Kidney epithelial cell (primary cell): ENCODE data around the gene AP5B1. TPM values are rescaled to one million over a fixed set of nuclear protein-coding genes. Genes with fewer than 3 reads are reported as not detected.

Source experiments
- DNase-seq: peaks from one replicate; pipeline ENCODE4 v3.0.0-alpha.2; 2010; ENCODE audit warnings: low read depth
- H3K27me3 ChIP-seq: 2 replicates; pipeline ENCODE4 v1.6.0; 2011; ENCODE audit warnings: low read length; ENCODE audit not compliant: control insufficient read depth, insufficient read depth
- H3K36me3 ChIP-seq: 2 replicates; pipeline ENCODE4 v1.5.1; 2011; ENCODE audit warnings: low read length; ENCODE audit not compliant: control insufficient read depth, insufficient read depth
- H3K4me3 ChIP-seq: 2 replicates; pipeline ENCODE4 v1.5.1; 2011; ENCODE audit warnings: low read depth, mild to moderate bottlenecking, control low read depth, low read length
- CTCF ChIP-seq: IDR thresholded peaks from 2 replicates; pipeline ENCODE4 v1.5.1; 2011; ENCODE audit warnings: mild to moderate bottlenecking, moderate library complexity, low read length, control low read depth, inconsistent platforms; ENCODE audit not compliant: insufficient read depth, poor library complexity, severe bottlenecking
- total RNA-seq: library from RNA; depleted of rRNA; stranded (reverse); fragments of >200 nt; gene quantifications from 2 replicates; pipeline ENCODE4 v1.2.3, GENCODE V29; 2015

Gene AP5B1
- total RNA-seq, 1 donor from 2014 or later, result 21.7 TPM

- no peak for TF ChIP-seq CTCF
- no peaks in the 10 kb centered on the region for H3K27me3 ChIP-seq
- no peaks in the 10 kb centered on the region for H3K36me3 ChIP-seq
- no peak overlapping the region for H3K4me3 ChIP-seq
- no peak for DNase-seq
Observed at GRCh38 chr11:65727865-65728264, 52.9 kb downstream of the AP5B1 start.

GRCh38 chr11:65726660-65727059 is 54.1 kb downstream of the AP5B1 start:
- DNase-seq, result no peak

More at GRCh38 chr11:65726660-65727059, 54.1 kb downstream of the AP5B1 start:
- H3K27me3 ChIP-seq, result no peaks in the 10 kb centered on the region
- no peak overlapping the region for H3K4me3 ChIP-seq
- H3K36me3 ChIP-seq, result no peaks in the 10 kb centered on the region
- no peak for TF ChIP-seq CTCF

Other genes starting within 250 kb of the AP5B1 start
- gene LTBP3, start 222.6 kb downstream of the AP5B1 start, total RNA-seq, result 116 and 122 TPM in 2 replicates
- gene ZNRD2, start 210.5 kb downstream of the AP5B1 start, total RNA-seq, result 67.3 and 91.6 TPM in 2 replicates
- 63.9 and 68.5 TPM in 2 replicates for gene FAM89B, start 208.4 kb downstream of the AP5B1 start, total RNA-seq
- gene EHBP1L1, start 204.9 kb downstream of the AP5B1 start, total RNA-seq, result 19.5 and 20.9 TPM in 2 replicates
- gene KCNK7, start 185.2 kb downstream of the AP5B1 start, total RNA-seq, result not detected in 2 replicates
- 58.3 and 60.8 TPM in 2 replicates for gene MAP3K11, start 166.8 kb downstream of the AP5B1 start, total RNA-seq
- gene PCNX3, start 165.2 kb downstream of the AP5B1 start, total RNA-seq, result 61.9 and 71.2 TPM in 2 replicates
- 19.6 and 25.8 TPM in 2 replicates for gene SIPA1, start 142.9 kb downstream of the AP5B1 start, total RNA-seq
- 64.3 and 103 TPM in 2 replicates for gene RELA, start 118.1 kb downstream of the AP5B1 start, total RNA-seq
- 65.5 and 73.3 TPM in 2 replicates for gene KAT5, start 68.7 kb downstream of the AP5B1 start, total RNA-seq
- 43.1 and 50.1 TPM in 2 replicates for gene RNASEH2C, start 60.2 kb downstream of the AP5B1 start, total RNA-seq
- 15.8 and 17.8 TPM in 2 replicates for gene OVOL1, start 6.1 kb upstream of the AP5B1 start, total RNA-seq
- gene SNX32, start 53.0 kb upstream of the AP5B1 start, total RNA-seq, result 1.4 and 1.9 TPM in 2 replicates
- 1,640 and 1,825 TPM in 2 replicates for gene CFL1, start 77.2 kb upstream of the AP5B1 start, total RNA-seq
- 63.6 and 77.5 TPM in 2 replicates for gene MUS81, start 79.5 kb upstream of the AP5B1 start, total RNA-seq
- 54.1 and 62.0 TPM in 2 replicates for gene EFEMP2, start 91.8 kb upstream of the AP5B1 start, total RNA-seq
- not detected in 2 replicates for gene CTSW, start 98.9 kb upstream of the AP5B1 start, total RNA-seq
- 142 and 144 TPM in 2 replicates for gene FIBP, start 107.5 kb upstream of the AP5B1 start, total RNA-seq
- 48.9 and 58.9 TPM in 2 replicates for gene CCDC85B, start 109.7 kb upstream of the AP5B1 start, total RNA-seq
- 44.2 and 46.5 TPM in 2 replicates for gene FOSL1, start 119.4 kb upstream of the AP5B1 start, total RNA-seq
- gene C11orf68, start 138.1 kb upstream of the AP5B1 start, total RNA-seq, result 19.7 and 19.9 TPM in 2 replicates
- gene DRAP1, start 138.4 kb upstream of the AP5B1 start, total RNA-seq, result 106 and 141 TPM in 2 replicates
- not detected in 2 replicates for gene TSGA10IP, start 164.5 kb upstream of the AP5B1 start, total RNA-seq
- gene SART1, start 180.8 kb upstream of the AP5B1 start, total RNA-seq, result 32.6 and 37.2 TPM in 2 replicates
- 33.4 and 59.0 TPM in 2 replicates for gene EIF1AD, start 221.2 kb upstream of the AP5B1 start, total RNA-seq
- gene BANF1, start 221.5 kb upstream of the AP5B1 start, total RNA-seq, result 73.8 and 87.3 TPM in 2 replicates
- gene CST6, start 231.0 kb upstream of the AP5B1 start, total RNA-seq, result 59.8 and 61.3 TPM in 2 replicates
- 0.29 TPM in 1 of 2 replicates, not detected in the other for gene CATSPER1, start 245.5 kb upstream of the AP5B1 start, total RNA-seq